G401.6 (cell line): ENCODE data around the gene SUPT20H.
"Not testable (repeated sequence)": the region's sequence is repeated elsewhere in the genome, so short reads cannot be mapped to it uniquely, and the experiment has no call there.

Experiments
- FAIRE-seq: peaks from 2 replicates; lab custom pipeline; 2012; peaks lifted over from hg19 to GRCh38; lab: Jason Lieb, UNC

Gene SUPT20H

GRCh38 chr13:37069597-37070103 lies 10.2 kb upstream of the SUPT20H start:
- FAIRE-seq, result no peak

- FAIRE-seq, result peak; percentile 90
These were observed 9.5 kb upstream of the SUPT20H start for GRCh38 chr13:37068962-37069361.

- no peak for FAIRE-seq
These were observed 8.4 kb upstream of the SUPT20H start for GRCh38 chr13:37067874-37068273.

GRCh38 chr13:37065890-37066526 lies 6.5 kb upstream of the SUPT20H start:
- no peak for FAIRE-seq

GRCh38 chr13:37059848-37060192 lies 332 bp upstream of the SUPT20H start:
- FAIRE-seq, result no peak

- FAIRE-seq, result not testable (repeated sequence)
These were observed 3.3 kb downstream of the SUPT20H start for GRCh38 chr13:37056228-37056627.

- not testable (repeated sequence) for FAIRE-seq
These were observed 6.4 kb downstream of the SUPT20H start for GRCh38 chr13:37053111-37053510.

- FAIRE-seq, result no peak
These were observed 9.7 kb downstream of the SUPT20H start for GRCh38 chr13:37049810-37050209.

GRCh38 chr13:37047846-37048245 lies 11.6 kb downstream of the SUPT20H start:
- peak; percentile 15 for FAIRE-seq

- FAIRE-seq, result no peak
These were observed 12.5 kb downstream of the SUPT20H start for GRCh38 chr13:37047032-37047431.

GRCh38 chr13:37046062-37046461 lies 13.4 kb downstream of the SUPT20H start:
- FAIRE-seq, result peak; percentile 70

- FAIRE-seq, result no peak
These were observed 18.7 kb downstream of the SUPT20H start for GRCh38 chr13:37040789-37041188.

GRCh38 chr13:37039896-37040295 lies 19.6 kb downstream of the SUPT20H start:
- FAIRE-seq, result no peak

GRCh38 chr13:37037241-37037640 lies 22.2 kb downstream of the SUPT20H start:
- no peak for FAIRE-seq

GRCh38 chr13:37029617-37030016 lies 29.9 kb downstream of the SUPT20H start:
- peak; percentile 63 for FAIRE-seq

GRCh38 chr13:37027639-37028038 lies 31.8 kb downstream of the SUPT20H start:
- FAIRE-seq, result no peak

- FAIRE-seq, result no peak
These were observed 32.7 kb downstream of the SUPT20H start for GRCh38 chr13:37026771-37027170.

GRCh38 chr13:37023871-37024270 lies 35.6 kb downstream of the SUPT20H start:
- FAIRE-seq, result no peak

GRCh38 chr13:37014609-37015008 lies 44.9 kb downstream of the SUPT20H start:
- FAIRE-seq, result no peak

GRCh38 chr13:37011788-37012187 lies 47.7 kb downstream of the SUPT20H start:
- FAIRE-seq, result no peak

- FAIRE-seq, result no peak
These were observed 48.5 kb downstream of the SUPT20H start for GRCh38 chr13:37011002-37011401.

- FAIRE-seq, result no peak
These were observed 49.1 kb downstream of the SUPT20H start for GRCh38 chr13:37010424-37010823.

- no peak for FAIRE-seq
These were observed 49.8 kb downstream of the SUPT20H start for GRCh38 chr13:37009692-37010091.

GRCh38 chr13:37001921-37002250 lies 57.6 kb downstream of the SUPT20H start:
- no peak for FAIRE-seq
